ENCODE measurements around the gene AKAP12.
A peak's percentile ranks its signal among the peaks of the same experiment; 100 is the strongest.

The AKAP12 gene, protein sequence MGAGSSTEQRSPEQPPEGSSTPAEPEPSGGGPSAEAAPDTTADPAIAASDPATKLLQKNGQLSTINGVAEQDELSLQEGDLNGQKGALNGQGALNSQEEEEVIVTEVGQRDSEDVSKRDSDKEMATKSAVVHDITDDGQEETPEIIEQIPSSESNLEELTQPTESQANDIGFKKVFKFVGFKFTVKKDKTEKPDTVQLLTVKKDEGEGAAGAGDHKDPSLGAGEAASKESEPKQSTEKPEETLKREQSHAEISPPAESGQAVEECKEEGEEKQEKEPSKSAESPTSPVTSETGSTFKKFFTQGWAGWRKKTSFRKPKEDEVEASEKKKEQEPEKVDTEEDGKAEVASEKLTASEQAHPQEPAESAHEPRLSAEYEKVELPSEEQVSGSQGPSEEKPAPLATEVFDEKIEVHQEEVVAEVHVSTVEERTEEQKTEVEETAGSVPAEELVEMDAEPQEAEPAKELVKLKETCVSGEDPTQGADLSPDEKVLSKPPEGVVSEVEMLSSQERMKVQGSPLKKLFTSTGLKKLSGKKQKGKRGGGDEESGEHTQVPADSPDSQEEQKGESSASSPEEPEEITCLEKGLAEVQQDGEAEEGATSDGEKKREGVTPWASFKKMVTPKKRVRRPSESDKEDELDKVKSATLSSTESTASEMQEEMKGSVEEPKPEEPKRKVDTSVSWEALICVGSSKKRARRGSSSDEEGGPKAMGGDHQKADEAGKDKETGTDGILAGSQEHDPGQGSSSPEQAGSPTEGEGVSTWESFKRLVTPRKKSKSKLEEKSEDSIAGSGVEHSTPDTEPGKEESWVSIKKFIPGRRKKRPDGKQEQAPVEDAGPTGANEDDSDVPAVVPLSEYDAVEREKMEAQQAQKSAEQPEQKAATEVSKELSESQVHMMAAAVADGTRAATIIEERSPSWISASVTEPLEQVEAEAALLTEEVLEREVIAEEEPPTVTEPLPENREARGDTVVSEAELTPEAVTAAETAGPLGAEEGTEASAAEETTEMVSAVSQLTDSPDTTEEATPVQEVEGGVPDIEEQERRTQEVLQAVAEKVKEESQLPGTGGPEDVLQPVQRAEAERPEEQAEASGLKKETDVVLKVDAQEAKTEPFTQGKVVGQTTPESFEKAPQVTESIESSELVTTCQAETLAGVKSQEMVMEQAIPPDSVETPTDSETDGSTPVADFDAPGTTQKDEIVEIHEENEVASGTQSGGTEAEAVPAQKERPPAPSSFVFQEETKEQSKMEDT (N-terminal part only)

DNA sequence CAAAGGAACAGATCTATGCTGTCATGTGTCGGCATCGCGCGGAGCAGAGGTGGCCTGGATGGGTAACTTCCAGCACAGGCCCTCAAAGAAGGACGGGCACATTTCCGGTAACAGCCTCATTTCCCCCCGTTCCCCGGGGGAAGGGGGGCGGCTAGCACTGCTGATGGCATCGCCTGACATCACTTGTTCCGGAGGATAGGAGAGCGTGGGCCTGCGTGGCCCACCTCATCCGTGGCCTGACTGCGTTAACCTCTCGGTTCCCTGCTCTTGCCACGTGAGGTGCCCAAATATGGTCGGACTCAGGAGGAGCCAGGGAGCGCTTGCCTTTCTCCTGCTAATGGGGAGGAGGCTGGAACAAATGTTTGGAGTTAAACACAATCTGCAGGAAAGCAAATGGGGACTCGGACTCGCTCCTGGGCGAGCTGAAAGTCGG is at the start of gene AKAP12:
AKAP12 (plus strand) TSS at position 365 of the 433 bp plus-strand sequence. CDS start 596 bp downstream, outside the sequence.
- DNase-seq, result peak; percentile 12

DNA sequence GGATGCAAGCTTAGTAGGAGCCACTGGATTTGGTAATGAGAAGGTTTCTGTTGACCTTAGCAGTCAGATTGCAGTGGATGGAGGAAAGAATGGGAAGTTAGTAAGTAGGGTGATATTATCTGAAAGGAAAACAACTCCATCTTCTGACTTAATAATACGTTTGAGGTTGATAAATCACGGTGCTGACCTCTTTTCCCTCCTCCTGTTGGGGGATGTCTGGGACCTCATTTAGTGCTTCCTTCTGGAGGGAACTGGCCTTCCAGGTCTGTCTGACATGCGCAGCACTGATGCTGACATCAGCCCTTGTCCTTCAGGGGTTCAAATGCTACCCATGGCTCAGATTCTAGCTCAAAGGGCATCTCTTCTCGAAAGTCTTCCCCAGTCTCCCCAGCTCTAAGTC is 48.2 kb upstream of the AKAP12 start:
- DNase-seq, result no peak

DNA sequence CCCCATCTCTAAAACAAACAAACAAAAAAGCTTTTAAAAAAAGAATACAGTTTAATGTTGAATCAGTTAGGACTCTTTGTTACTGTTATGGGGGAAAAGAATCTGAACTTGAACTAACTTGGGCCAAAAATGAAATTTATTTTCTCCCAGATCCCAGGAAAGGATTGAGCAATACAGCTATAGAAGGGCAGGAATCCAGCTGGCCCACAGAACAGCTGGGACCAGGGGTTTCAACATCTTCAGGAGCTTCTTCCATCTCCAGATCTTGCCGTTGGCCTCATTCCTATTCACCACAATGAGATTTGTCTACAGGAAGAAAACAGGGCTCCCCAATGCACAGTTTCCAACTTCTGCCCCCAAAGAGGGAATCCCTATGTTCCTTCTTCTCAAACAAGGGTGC is 43.2 kb upstream of the AKAP12 start:
- no peak for DNase-seq

DNA sequence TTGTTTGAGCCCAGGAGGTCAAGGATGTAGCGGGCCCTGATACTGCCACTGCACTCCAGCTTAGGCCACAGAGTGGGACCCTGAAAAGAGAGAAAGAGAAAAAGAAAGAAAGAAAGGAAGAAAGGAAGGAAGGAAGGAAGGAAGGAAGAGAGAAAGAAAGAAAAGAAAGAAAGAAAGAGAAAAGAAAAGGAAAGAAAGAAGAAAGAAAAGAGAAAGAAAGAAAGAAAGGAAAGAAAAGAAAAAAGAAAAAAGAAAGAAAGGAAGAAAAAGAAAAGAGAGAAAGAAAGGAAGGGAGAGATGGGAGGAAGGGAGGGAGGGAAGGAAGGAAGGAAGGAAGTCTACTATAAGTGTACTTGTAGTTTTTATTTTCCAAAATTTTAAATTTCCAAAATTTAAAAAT is 42.2 kb upstream of the AKAP12 start:
- no peak for DNase-seq

DNA sequence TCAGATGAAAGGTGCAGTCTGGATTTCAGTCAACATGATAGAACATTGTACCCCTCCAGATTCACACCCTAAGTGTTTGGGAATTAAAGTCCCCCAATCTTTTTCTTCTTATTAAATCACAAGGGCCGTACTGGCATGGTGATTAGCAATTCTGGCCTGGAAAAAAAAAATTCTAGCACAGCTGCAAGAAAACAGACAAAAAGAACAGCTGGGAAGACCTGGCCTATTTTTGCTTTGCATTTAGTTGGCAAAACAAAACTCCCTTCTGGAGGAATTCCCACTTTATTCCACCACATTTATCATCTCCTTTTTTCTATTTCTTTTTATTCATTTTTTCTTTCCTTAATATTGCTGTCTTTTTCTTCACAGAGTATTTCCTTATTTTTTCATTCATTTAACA is 39.8 kb upstream of the AKAP12 start:
- no peak for DNase-seq

DNA sequence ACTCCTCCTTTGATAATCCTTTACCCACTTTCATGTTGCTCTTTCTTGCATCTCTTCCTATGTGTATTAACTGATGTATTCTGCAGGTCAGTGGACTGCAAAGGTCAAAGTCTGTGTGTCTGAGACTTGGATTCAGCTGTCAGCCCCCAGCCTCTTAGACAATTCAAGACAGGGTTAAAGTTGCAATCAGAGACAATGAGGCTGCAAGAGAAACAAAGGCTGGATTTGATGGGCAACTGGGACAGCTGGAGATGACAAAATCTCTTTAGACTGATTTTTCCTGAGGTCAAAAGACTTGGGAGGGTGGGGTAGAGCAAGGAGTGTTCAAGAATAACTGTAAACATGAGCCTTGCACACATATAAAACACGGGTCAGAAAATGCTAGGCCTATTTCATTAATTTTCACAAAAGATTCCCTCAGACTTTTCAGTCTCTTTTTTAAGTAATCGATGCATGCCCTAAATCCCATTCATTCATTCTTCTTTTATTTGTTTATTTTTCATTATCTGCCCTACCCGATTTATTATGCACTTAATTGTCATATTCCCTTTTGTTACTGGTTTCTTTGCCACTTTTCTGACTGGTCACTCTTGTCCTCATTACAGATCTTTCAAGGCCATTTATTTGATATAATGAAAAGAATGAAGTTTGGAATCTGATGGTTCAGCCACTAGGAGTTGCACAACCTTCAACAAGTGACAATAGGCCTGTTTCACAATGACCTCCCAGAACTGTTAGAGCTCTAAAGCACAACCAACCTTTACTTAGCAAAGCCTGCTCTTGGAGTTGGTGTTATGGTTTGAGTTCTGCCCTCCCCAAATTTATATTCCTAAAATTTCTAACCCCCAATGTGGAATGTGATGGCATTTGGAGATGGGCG is 33.8 kb upstream of the AKAP12 start:
- no peak for DNase-seq

DNA sequence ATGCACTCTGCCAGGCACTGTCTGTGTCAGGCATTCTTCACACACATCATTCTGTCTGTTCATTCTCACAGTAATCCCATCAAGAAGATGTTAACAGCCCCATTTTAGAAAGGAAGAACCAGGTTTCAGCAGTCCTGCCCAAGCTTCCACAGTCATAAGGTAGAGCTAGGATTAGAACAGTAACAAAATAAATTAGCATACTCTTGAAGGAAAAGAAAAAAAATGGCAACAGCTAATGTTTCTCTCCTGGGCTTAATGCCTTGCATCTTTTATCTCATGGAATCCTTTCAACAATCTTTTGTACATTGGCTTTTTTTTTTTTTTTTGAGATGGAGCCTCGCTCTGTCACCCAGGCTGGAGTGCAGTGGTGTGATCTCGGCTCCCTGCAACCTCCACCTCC is 32.1 kb upstream of the AKAP12 start:
- DNase-seq, result no peak

DNA sequence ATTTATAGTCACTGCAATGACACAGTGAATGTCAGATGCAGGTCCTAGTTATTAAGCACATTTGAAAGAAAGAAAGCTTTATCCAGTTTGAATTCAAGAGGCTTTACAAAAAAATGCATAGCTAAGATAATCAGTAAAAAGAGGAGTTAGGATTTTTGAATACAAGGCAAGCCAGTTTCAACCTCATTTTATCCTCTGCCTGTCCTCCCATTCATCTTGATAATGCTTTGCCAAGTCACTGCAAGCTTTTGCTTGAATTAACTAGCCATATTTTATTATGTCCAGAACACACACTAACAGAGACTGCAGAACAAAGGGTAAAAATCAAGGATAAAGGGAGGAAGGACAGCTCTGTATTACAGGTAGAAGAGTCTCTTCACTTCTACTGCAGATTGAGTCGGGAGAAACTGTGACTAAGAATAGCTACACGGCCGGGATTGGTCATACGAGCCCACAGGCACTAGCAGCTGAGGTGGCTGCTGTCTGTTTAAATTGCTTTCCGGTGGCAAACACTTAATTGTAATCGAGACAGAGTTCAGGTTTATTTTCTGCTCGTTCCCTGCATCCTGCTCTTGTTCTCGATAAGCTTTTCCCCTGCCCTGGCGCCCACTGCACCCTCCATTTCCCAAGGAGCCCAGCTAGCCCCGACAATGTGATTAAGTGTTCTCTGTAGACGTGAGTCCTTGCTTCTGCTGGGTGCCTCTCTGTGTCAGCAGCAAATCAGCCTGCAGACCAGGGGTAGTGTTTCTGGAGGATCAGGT is 30.5 kb upstream of the AKAP12 start:
- no peak for DNase-seq

DNA sequence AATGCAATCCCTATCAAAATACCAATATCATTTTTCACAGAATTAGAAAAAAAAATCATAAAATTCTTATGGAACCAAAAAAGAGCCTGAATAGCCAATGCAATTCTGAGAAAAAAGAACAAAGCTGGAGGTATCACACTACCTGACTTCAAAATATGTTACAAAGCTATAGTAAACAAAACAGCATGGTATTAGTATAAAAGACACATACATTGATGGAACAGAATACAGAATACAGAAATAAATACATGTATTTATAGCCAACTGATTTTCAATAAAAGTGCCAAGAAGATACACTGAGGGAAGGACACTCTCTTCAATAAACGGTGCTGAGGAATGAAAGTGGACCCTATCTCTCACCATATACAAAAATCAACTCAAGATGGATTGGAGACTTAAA is 28.7 kb upstream of the AKAP12 start:
- DNase-seq, result no peak

DNA sequence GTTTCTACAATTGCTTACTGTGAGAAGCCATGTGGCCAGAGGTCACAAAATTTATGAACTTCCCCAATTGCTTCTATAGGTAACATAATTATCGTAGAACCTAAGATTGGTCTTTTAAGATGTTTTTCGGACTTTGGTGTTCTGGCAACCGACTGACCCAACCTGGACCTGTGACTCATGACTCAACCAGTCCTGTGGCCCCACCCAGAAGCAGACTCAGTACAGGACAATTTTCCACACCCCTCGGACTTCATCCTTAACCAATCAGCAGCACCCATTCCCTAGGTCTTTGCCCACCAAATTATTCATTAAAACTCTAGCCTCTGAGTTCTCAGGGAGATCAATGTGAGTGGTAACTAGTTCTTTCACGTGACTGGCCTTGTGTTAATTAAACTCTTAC is 26.4 kb upstream of the AKAP12 start:
- no peak for DNase-seq

DNA sequence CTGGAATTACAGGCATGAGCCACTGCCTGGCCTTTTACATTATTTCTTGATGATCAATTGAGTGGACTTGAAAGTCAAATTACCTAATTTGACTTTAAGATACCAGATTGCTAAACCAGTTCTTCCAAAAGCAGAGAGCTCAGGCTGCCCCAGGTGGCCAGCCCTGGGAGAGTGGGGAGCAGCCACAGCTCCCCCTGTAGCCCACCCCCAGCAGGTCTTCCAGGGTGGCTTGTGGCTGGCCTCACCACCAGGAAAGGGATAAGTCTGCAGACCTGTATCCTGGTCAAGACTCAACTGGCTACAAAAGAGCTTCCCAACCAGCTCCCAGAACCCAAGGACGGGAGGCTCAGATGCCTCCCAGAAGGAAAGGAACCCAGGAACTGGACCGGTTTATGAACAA is 23.8 kb upstream of the AKAP12 start:
- DNase-seq, result no peak

DNA sequence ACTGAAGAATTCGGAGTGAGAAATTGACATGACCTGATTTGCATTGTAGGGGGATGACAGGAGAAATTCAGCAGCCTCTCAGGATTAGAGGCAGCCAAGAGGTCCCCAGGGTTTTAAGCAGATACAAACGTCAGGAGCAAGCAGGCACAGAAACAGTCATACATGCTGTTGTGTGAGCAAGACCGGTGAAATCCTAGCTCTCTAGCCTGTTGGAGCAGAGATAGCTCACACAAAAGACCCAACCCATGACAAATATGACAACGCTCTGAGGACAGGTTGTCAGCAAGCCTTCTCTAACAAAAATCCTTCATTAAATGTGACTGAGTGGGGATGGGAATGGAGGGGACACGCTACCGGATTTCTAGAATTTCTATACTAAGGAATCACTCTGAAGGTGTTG is 23.0 kb upstream of the AKAP12 start:
- DNase-seq, result no peak

DNA sequence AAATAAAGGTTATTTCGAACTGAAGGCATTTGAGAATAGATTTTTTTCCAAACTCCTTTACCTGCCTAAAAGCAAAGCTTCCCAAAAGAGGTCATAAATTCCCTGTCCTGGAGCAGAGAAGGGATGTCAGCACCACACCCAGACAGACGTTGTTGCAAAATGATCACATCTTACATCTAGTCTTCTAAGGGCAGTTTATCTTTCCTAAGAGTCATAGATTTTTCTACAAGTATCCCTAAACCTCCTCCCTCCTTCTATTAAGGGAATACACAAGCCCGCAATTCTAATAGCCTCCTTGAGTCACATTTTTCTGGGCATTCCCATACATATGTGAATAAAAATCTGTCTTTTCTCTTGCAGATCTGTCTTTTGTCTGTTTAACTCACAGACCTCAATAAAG is 20.6 kb upstream of the AKAP12 start:
- DNase-seq, result no peak

DNA sequence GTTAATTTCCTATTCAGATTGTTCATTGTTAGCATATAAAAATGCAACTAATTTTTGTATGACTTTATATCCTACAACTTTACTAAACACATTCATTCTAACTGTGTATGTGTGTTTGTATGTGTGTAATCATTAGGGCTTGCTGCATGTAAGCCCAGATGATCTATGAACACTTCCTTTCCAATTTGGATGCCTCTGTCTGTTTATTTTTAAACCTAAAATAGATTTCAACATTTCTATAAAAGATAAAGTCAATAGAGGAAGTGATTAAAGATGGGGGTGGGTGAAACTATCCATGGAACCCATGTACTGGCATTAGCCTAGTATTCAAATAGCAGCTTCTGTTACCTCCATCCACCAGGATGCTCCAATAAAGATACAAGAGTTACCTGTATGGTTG is 15.7 kb upstream of the AKAP12 start:
- DNase-seq, result no peak

DNA sequence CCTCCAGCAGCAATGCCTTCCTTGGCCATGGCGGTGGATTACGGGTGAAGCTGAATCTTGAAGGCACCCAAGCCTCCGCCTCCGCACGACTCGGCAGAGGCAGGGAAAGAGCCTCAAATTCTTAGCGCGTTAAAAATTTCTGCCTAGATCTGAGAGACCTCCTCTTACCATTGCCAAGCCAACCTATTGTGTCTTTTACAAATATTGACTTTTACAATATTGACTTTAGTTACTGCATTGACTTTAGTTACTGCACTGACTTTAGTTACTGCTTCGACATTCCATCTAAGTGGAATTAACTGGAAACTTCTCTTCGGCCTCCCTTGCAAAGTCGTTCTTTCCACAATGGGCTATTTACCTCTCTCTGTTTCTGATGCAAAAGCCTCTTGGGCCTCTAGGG is 13.8 kb upstream of the AKAP12 start:
- no peak for DNase-seq

DNA sequence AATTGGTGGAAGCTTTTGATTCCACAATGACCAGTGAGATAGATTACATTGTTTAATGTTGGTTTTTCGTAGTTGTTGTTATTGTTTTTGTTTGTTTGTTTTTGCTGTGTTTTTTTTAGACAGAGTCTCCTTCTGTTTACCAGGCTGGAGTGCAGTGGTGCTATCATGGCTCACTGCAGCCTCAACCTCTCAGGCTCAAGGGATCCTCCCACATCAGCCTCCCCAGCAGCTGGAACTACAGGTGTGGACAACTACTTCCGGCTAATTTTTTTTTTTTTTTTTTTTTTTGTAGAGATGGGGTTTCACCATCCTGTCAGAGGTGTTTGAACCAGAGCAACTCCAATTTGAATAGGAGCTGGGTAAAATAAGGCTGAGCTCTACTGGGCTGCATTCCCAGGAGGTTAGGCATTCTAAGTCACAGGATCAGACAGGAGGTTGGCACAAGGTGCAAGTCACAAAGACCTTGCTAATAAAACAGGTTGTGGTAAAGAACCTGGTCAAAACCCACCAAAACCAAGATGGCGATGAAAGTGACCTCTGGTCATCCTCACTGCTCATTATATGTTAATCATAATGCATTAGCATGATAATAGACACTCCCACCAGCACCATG is 10.9 kb upstream of the AKAP12 start:
- DNase-seq, result no peak

DNA sequence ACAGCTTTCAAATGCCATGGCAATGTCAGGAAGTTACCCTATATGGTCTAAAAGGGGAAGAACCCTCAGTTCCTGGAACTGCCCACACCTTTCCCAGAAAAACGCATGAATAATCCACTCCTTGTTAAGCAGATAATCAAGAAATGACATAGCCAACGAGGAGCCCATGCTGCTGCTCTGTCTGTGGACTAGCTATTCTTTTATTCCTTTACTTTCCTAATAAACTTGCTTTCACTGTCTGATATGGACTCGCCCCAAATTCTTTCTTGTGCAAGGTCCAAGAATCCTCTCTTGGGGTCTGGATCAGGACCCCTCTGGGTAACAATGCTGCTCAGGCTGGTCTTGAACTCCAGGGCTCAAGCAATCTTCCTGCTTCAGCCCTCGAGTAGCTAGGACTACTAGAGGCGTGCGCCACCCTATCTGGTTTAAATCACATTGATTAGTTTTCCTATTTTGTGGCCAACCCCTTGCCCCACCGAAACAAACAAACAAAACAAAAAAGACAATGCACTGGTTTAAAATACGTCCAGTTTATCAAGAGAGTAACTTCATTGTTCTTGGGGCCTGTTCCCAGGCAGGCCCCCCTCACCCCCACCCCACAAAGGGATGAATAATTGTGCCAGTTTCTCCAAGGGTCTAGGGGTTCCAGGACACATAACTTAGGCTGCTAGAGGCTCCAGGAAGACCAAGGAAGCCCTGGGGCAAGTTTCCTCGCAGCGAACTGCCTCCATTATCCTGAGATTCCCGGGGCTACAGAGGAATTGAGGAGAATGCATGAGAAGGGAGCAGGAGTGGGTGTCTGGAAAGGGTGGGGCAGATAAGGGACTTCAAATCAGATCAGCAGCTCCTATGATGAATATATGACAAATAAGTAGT is 10.1 kb upstream of the AKAP12 start:
- peak; percentile 76 for DNase-seq

DNA sequence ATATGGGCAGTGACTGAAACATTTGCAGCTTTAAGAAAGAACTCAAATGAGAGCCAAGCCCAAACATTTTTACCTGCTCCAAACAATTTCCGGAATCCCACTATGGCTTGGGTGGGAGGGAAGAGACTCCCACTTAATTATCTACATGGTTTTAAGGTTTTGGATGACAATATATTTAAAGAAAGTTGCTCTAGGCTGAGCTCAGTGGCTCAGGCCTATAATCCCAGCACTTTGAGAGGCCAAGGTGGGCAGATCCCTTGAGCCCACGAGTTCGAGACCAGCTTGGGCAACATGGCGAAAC is 9.5 kb upstream of the AKAP12 start:
- no peak for DNase-seq

DNA sequence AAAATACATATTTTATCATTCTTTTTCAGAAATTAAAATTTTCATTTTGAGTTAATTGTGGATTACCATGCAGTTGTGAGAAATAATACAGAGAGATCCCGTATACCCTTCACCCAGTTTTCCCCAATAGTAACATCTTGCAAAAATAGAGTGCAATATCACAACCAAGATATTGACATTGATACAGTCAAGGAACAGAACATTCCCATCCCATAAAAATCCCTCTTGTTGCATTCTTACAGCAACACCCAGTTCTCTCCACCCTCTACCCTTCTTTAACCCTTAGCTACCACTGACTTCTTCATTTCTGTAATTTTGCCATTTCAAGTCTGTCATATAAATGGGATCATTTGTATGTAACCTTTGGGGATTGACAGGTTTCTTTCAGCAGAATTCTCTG is 6.9 kb upstream of the AKAP12 start:
- DNase-seq, result no peak

DNA sequence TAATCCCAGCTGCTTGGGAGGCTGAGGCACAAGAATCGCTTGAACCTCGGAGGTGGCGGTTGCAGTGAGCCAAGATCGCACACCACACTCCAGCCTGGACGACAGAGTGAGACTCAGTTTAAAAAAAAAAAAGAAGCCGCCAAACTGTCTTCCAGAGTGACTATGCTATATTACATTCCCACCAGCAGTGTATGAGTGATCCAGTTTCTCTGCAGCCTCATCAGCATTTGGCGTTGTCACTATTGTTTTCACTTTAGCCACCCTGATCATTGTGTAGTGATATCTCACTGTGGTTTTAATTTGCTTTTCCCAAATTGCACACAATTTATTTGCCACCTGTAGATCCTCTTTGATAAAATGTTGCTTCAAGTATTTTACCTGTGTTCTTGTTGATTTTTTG is 6.0 kb upstream of the AKAP12 start:
- DNase-seq, result no peak

Data from activated CD4-positive, alpha-beta T cell treated with anti-CD3 and anti-CD28 coated beads for 48 hours (primary cell).